HEK293 (cell line): ENCODE results near the gene SESTD1.
"Not testable (repeated sequence)": the region's sequence is repeated elsewhere in the genome, so short reads cannot be mapped to it uniquely, and the experiment has no call there.

Source experiments
- CTCF ChIA-PET: fragments of 350-600 bp; formaldehyde crosslinking; extraction: SDS; loops from one replicate; lab custom pipeline; 2021; ENCODE audit warnings: antibody characterized with exemption; lab: Yijun Ruan, JAX
- POLR2A ChIA-PET: fragments of 300-600 bp; formaldehyde crosslinking; extraction: SDS; loops from one replicate; lab custom pipeline; 2020; ENCODE audit warnings: antibody characterized with exemption, inconsistent platforms; lab: Yijun Ruan, JAX
- H3K27ac ChIP-seq: fragments of 200-500 bp; sonication (Bioruptor generic); 2 replicates; pipeline ENCODE4 v1.5.1; 2014; ENCODE audit warnings: low read depth, low read length, control low read depth, inconsistent platforms; ENCODE audit errors: extremely low read depth
- H3K36me3 ChIP-seq, 2 experiments: fragments of 200-500 bp in 1 of 2; sonication (Bioruptor generic) in 1 of 2; 1 replicate in 1 of 2; 2 replicates in 1 of 2; pipeline ENCODE4 v1.5.1; 2014 to 2017; ENCODE audit warnings: inconsistent platforms in 2 of 2, low read length in 2 of 2; ENCODE audit not compliant: control insufficient read depth in 2 of 2, insufficient read depth in 1 of 2
- H3K4me1 ChIP-seq: fragments of 200-500 bp; sonication (Bioruptor generic); 2 replicates; pipeline ENCODE4 v1.5.1; 2014; ENCODE audit warnings: mild to moderate bottlenecking, low read length, inconsistent platforms; ENCODE audit not compliant: control insufficient read depth, insufficient read depth
- H3K4me3 ChIP-seq: 2 replicates; pipeline ENCODE4 v1.5.1; 2011; ENCODE audit warnings: low read depth, mild to moderate bottlenecking, control low read depth, low read length, moderate library complexity
- H3K9me3 ChIP-seq: fragments of 200-500 bp; sonication (Bioruptor generic); 2 replicates; pipeline ENCODE4 v1.5.1; 2014; ENCODE audit warnings: low read depth, low read length, inconsistent platforms; ENCODE audit not compliant: control insufficient read depth, insufficient read depth
- EGR2 ChIP-seq: fragments of 450-650 bp; formaldehyde crosslinking; IDR thresholded peaks from 2 replicates; pipeline ENCODE4 v1.5.1; 2016; ENCODE audit warnings: low read depth, missing biosample characterization, missing genetic modification characterization
- GLI4 ChIP-seq: fragments of 450-650 bp; formaldehyde crosslinking; IDR thresholded peaks from 2 replicates; pipeline ENCODE4 v1.5.1; 2016; ENCODE audit warnings: missing biosample characterization, missing genetic modification characterization
- KLF9 ChIP-seq: fragments of 450-650 bp; formaldehyde crosslinking; IDR thresholded peaks from 2 replicates; pipeline ENCODE4 v1.5.1; 2016; ENCODE audit warnings: missing biosample characterization, missing genetic modification characterization, low read depth
- RBAK ChIP-seq: fragments of 450-650 bp; formaldehyde crosslinking; IDR thresholded peaks from 2 replicates; pipeline ENCODE4 v1.5.1; 2016; ENCODE audit warnings: missing biosample characterization, missing genetic modification characterization
- ZNF132 ChIP-seq: fragments of 450-650 bp; formaldehyde crosslinking; IDR thresholded peaks from 2 replicates; pipeline ENCODE4 v1.5.1; 2017; ENCODE audit warnings: missing biosample characterization, missing genetic modification characterization, borderline replicate concordance
- ZNF169 ChIP-seq: fragments of 450-650 bp; formaldehyde crosslinking; IDR thresholded peaks from 2 replicates; pipeline ENCODE4 v1.5.1; 2016; ENCODE audit warnings: missing biosample characterization, missing genetic modification characterization
- ZNF175 ChIP-seq: fragments of 450-650 bp; formaldehyde crosslinking; IDR thresholded peaks from 2 replicates; pipeline ENCODE4 v1.5.1; 2016; ENCODE audit warnings: missing biosample characterization, missing genetic modification characterization
- ZNF214 ChIP-seq: fragments of 450-650 bp; formaldehyde crosslinking; IDR thresholded peaks from 2 replicates; pipeline ENCODE4 v1.5.1; 2017; ENCODE audit warnings: missing biosample characterization, mild to moderate bottlenecking, missing genetic modification characterization, borderline replicate concordance
- ZNF350 ChIP-seq: fragments of 450-650 bp; formaldehyde crosslinking; IDR thresholded peaks from 2 replicates; pipeline ENCODE4 v1.5.0; 2017; ENCODE audit warnings: missing biosample characterization, mild to moderate bottlenecking, missing genetic modification characterization
- ZNF621 ChIP-seq: fragments of 450-650 bp; formaldehyde crosslinking; IDR thresholded peaks from 2 replicates; pipeline ENCODE4 v1.5.1; 2017; ENCODE audit warnings: missing biosample characterization, missing genetic modification characterization
- ZNF654 ChIP-seq: fragments of 450-650 bp; formaldehyde crosslinking; IDR thresholded peaks from 2 replicates; pipeline ENCODE4 v1.5.1; 2016; ENCODE audit warnings: low read depth, missing biosample characterization, missing genetic modification characterization
- ZNF660 ChIP-seq: fragments of 450-650 bp; IDR thresholded peaks from 2 replicates; pipeline ENCODE4 v1.5.1; 2018; ENCODE audit warnings: missing biosample characterization, mild to moderate bottlenecking, missing genetic modification characterization
- ZNF670 ChIP-seq: fragments of 450-650 bp; formaldehyde crosslinking; IDR thresholded peaks from 2 replicates; pipeline ENCODE4 v1.5.1; 2016; ENCODE audit warnings: missing biosample characterization, missing genetic modification characterization, low read depth
- ZNF701 ChIP-seq: fragments of 450-650 bp; formaldehyde crosslinking; IDR thresholded peaks from 2 replicates; pipeline ENCODE4 v1.5.1; 2016; ENCODE audit warnings: missing biosample characterization, missing genetic modification characterization
- ZNF791 ChIP-seq: fragments of 450-650 bp; formaldehyde crosslinking; IDR thresholded peaks from 2 replicates; pipeline ENCODE4 v1.5.1; 2016; ENCODE audit warnings: missing biosample characterization, missing genetic modification characterization
- TF ChIP-seq, protein P1 (sequence below): fragments of 450-650 bp; formaldehyde crosslinking; IDR thresholded peaks from 2 replicates; pipeline ENCODE4 v1.5.1; 2016; ENCODE audit warnings: missing biosample characterization, missing genetic modification characterization
- TF ChIP-seq, protein P2 (sequence below): fragments of 450-650 bp; formaldehyde crosslinking; IDR thresholded peaks from 2 replicates; pipeline ENCODE4 v1.5.1; 2017; ENCODE audit warnings: missing biosample characterization, missing genetic modification characterization
- TF ChIP-seq, protein P3 (sequence below): fragments of 450-650 bp; formaldehyde crosslinking; IDR thresholded peaks from 2 replicates; pipeline ENCODE4 v1.5.1; 2016; ENCODE audit warnings: missing biosample characterization, missing genetic modification characterization
- TF ChIP-seq, protein P4 (sequence below): fragments of 450-650 bp; formaldehyde crosslinking; IDR thresholded peaks from 2 replicates; pipeline ENCODE4 v1.5.1; 2016; ENCODE audit warnings: missing biosample characterization, missing genetic modification characterization, borderline replicate concordance

The SESTD1 gene

DNA sequence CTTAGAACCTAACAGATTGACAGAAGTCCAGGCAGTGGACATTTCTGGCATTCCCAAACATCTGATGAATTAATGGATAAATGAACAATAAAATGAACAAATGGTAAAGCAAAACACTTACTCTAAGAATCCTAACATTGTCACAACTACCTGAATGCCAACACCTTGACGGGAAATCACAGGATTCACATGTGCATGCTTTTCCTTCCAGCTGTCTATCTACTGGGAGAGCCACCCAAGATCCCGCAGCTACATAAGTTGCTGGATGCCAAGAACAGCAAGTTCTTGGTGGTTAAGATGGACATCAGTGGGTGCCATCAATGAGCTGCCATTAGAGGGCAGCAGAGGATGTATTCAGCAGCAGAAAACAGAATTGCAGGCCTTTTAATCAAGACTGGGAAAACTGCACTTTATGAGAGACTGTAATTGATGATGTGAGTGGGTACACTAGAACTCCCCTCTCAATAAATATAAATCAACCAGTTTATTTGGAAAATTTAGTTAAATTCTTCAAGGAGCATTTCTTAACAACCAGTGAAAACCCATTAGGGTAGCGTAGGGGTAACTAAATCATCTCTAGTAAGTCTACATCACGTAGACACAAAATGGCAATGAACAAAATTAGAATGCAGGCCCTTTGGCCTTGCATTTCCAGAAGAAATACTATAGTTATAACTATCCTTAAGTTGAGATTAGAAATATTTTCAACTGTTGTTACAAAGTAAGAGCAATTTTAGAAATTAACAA is 45.6 kb downstream of the SESTD1 start (continued):
- TF ChIP-seq, protein P1, sequence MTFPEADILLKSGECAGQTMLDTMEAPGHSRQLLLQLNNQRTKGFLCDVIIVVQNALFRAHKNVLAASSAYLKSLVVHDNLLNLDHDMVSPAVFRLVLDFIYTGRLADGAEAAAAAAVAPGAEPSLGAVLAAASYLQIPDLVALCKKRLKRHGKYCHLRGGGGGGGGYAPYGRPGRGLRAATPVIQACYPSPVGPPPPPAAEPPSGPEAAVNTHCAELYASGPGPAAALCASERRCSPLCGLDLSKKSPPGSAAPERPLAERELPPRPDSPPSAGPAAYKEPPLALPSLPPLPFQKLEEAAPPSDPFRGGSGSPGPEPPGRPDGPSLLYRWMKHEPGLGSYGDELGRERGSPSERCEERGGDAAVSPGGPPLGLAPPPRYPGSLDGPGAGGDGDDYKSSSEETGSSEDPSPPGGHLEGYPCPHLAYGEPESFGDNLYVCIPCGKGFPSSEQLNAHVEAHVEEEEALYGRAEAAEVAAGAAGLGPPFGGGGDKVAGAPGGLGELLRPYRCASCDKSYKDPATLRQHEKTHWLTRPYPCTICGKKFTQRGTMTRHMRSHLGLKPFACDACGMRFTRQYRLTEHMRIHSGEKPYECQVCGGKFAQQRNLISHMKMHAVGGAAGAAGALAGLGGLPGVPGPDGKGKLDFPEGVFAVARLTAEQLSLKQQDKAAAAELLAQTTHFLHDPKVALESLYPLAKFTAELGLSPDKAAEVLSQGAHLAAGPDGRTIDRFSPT (tag by site-specific recombination): no peak
- TF ChIP-seq ZNF660 (tag by site-specific recombination): peak; percentile 72; the same call in 1 of the 2 replicates
- no peak for TF ChIP-seq ZNF169 (tag by site-specific recombination)
- no peak for TF ChIP-seq ZNF214 (tag by site-specific recombination)
- TF ChIP-seq EGR2 (tag by site-specific recombination): no peak
- no peak for TF ChIP-seq ZNF791 (tag by site-specific recombination)
- TF ChIP-seq ZNF132 (tag by site-specific recombination): no peak
- no peak for TF ChIP-seq GLI4
- peak; percentile 80 for TF ChIP-seq ZNF654 (tag by site-specific recombination)
- TF ChIP-seq KLF9 (tag by site-specific recombination): no peak
- TF ChIP-seq, protein P2, sequence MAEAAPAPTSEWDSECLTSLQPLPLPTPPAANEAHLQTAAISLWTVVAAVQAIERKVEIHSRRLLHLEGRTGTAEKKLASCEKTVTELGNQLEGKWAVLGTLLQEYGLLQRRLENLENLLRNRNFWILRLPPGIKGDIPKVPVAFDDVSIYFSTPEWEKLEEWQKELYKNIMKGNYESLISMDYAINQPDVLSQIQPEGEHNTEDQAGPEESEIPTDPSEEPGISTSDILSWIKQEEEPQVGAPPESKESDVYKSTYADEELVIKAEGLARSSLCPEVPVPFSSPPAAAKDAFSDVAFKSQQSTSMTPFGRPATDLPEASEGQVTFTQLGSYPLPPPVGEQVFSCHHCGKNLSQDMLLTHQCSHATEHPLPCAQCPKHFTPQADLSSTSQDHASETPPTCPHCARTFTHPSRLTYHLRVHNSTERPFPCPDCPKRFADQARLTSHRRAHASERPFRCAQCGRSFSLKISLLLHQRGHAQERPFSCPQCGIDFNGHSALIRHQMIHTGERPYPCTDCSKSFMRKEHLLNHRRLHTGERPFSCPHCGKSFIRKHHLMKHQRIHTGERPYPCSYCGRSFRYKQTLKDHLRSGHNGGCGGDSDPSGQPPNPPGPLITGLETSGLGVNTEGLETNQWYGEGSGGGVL (tag by site-specific recombination): no peak
- TF ChIP-seq, protein P3, sequence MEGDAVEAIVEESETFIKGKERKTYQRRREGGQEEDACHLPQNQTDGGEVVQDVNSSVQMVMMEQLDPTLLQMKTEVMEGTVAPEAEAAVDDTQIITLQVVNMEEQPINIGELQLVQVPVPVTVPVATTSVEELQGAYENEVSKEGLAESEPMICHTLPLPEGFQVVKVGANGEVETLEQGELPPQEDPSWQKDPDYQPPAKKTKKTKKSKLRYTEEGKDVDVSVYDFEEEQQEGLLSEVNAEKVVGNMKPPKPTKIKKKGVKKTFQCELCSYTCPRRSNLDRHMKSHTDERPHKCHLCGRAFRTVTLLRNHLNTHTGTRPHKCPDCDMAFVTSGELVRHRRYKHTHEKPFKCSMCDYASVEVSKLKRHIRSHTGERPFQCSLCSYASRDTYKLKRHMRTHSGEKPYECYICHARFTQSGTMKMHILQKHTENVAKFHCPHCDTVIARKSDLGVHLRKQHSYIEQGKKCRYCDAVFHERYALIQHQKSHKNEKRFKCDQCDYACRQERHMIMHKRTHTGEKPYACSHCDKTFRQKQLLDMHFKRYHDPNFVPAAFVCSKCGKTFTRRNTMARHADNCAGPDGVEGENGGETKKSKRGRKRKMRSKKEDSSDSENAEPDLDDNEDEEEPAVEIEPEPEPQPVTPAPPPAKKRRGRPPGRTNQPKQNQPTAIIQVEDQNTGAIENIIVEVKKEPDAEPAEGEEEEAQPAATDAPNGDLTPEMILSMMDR (tag by site-specific recombination): peak; percentile 76

DNA sequence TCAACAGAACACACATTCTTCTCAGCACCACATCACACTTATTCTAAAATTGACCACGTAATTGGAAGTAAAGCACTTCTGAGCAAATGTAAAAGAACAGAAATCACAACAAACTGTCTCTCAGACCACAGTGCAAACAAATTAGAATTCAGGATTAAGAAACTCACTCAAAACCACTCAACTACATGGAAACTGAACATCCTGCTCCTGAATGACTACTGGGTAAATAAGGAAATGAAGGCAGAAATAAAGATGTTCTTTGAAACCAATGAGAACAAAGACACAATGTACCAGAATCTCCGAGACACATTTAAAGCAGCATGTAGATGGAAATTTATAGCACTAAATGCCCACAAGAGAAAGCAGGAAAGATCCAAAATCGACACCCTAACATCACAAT is 50.0 kb downstream of the SESTD1 start:
- CTCF ChIA-PET, H3K27ac ChIP-seq, H3K36me3 ChIP-seq, H3K9me3 ChIP-seq, H3K4me3 ChIP-seq, POLR2A ChIA-PET, H3K4me1 ChIP-seq: not testable (repeated sequence)

DNA sequence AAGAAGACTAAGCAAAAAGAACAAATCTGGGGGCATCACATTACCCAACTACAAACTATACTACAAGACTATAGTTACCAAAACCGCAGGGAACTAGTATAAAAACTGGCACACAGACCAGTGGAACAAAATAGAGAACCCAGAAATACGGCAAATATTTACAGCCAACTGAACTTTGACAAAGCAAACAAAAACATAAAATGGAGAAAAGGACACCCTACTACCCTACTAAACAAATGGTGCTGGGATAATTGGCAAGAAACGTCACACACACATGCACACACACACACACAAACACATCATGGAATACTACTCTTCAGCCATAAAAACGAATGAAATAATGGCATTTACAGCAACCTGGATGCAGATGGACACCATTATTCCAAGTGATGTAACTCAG is 53.3 kb downstream of the SESTD1 start:
- CTCF ChIA-PET: no interaction called here
- Histone ChIP-seq H3K4me3 (no peak overlapping the region), H3K27ac (no peak overlapping the region), H3K9me3 (no peaks in the 10 kb centered on the region), H3K4me1 (no peaks in the 10 kb centered on the region), H3K36me3 (peaks cover 0 to 3% of the 10 kb centered on the region in 2 experiments; a peak in 1 of 3 replicates)
- POLR2A ChIA-PET: no interaction called here
- TF ChIP-seq, protein P4, sequence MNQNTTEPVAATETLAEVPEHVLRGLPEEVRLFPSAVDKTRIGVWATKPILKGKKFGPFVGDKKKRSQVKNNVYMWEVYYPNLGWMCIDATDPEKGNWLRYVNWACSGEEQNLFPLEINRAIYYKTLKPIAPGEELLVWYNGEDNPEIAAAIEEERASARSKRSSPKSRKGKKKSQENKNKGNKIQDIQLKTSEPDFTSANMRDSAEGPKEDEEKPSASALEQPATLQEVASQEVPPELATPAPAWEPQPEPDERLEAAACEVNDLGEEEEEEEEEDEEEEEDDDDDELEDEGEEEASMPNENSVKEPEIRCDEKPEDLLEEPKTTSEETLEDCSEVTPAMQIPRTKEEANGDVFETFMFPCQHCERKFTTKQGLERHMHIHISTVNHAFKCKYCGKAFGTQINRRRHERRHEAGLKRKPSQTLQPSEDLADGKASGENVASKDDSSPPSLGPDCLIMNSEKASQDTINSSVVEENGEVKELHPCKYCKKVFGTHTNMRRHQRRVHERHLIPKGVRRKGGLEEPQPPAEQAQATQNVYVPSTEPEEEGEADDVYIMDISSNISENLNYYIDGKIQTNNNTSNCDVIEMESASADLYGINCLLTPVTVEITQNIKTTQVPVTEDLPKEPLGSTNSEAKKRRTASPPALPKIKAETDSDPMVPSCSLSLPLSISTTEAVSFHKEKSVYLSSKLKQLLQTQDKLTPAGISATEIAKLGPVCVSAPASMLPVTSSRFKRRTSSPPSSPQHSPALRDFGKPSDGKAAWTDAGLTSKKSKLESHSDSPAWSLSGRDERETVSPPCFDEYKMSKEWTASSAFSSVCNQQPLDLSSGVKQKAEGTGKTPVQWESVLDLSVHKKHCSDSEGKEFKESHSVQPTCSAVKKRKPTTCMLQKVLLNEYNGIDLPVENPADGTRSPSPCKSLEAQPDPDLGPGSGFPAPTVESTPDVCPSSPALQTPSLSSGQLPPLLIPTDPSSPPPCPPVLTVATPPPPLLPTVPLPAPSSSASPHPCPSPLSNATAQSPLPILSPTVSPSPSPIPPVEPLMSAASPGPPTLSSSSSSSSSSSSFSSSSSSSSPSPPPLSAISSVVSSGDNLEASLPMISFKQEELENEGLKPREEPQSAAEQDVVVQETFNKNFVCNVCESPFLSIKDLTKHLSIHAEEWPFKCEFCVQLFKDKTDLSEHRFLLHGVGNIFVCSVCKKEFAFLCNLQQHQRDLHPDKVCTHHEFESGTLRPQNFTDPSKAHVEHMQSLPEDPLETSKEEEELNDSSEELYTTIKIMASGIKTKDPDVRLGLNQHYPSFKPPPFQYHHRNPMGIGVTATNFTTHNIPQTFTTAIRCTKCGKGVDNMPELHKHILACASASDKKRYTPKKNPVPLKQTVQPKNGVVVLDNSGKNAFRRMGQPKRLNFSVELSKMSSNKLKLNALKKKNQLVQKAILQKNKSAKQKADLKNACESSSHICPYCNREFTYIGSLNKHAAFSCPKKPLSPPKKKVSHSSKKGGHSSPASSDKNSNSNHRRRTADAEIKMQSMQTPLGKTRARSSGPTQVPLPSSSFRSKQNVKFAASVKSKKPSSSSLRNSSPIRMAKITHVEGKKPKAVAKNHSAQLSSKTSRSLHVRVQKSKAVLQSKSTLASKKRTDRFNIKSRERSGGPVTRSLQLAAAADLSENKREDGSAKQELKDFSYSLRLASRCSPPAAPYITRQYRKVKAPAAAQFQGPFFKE: no peak
- TF ChIP-seq ZNF175 (tag by site-specific recombination) (no peak), ZNF621 (no peak), RBAK (tag by site-specific recombination) (no peak), ZNF670 (tag by site-specific recombination) (no peak), ZNF350 (tag by site-specific recombination) (no peak), ZNF701 (tag by site-specific recombination) (no peak)
